PC-9 (cell line): ENCODE measurements around the gene MSMO1.

ENCODE experiments used
- EZH2 ChIP-seq: fragments of 200-600 bp; sonication (generic); IDR thresholded peaks from 2 replicates; pipeline ENCODE4 v1.8.0; 2017; ENCODE audit warnings: antibody characterized with exemption, low read depth
- TF ChIP-seq, protein P1 (sequence below): fragments of 200-600 bp; sonication (generic); conservative IDR thresholded peaks from 2 replicates; pipeline ENCODE4 v1.6.1; 2017; ENCODE audit warnings: mixed run types, antibody characterized with exemption, mild to moderate bottlenecking, moderate library complexity

- TF ChIP-seq, protein P1, sequence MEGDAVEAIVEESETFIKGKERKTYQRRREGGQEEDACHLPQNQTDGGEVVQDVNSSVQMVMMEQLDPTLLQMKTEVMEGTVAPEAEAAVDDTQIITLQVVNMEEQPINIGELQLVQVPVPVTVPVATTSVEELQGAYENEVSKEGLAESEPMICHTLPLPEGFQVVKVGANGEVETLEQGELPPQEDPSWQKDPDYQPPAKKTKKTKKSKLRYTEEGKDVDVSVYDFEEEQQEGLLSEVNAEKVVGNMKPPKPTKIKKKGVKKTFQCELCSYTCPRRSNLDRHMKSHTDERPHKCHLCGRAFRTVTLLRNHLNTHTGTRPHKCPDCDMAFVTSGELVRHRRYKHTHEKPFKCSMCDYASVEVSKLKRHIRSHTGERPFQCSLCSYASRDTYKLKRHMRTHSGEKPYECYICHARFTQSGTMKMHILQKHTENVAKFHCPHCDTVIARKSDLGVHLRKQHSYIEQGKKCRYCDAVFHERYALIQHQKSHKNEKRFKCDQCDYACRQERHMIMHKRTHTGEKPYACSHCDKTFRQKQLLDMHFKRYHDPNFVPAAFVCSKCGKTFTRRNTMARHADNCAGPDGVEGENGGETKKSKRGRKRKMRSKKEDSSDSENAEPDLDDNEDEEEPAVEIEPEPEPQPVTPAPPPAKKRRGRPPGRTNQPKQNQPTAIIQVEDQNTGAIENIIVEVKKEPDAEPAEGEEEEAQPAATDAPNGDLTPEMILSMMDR: no peak
- TF ChIP-seq EZH2: no peak
These were observed 39.2 kb upstream of the MSMO1 start for GRCh38 chr4:165288226-165288625.
